ENCODE data around the gene AK1. TPM values are rescaled to one million over a fixed set of nuclear protein-coding genes. Genes with fewer than 3 reads are reported as not detected.

The AK1 gene
- total and polyA plus RNA-seq, 9 of the 15 experiments (the other 6 are each of a cell fraction or from before 2014, with no cell fraction given): 10.1 to 71.8 (median 39.0) TPM

- TF ChIP-seq RREB1 (CRISPR knock-in tag; IDR thresholded peaks at IDR 0.05) (no peak), CTCF (IDR thresholded peaks at IDR 0.05 in 2 of 3, conservative IDR thresholded peaks at IDR 0.05 in 1 of 3; ENCODE audit: insufficient read depth in 2 of 3, low read depth in 1 of 3, low read length in 3 of 3) (no peak), HNRNPH1 (optimal IDR thresholded peaks at IDR 0.05; ENCODE audit: low read depth, low read length) (no peak), AFF1 (IDR thresholded peaks at IDR 0.05; ENCODE audit: low read depth in 1 of 2, partially characterized antibody in 2 of 2) (peak in 1 of 2 experiments; percentile 65), LCOR (CRISPR knock-in tag; IDR thresholded peaks at IDR 0.05) (no peak), TOE1 (IDR thresholded peaks at IDR 0.05; ENCODE audit: borderline replicate concordance) (no peak), TOE1 (CRISPR knock-in tag; IDR thresholded peaks at IDR 0.05; ENCODE audit: borderline replicate concordance, low read depth) (no peak), KAT8 (IDR thresholded peaks at IDR 0.05; ENCODE audit: low read depth) (no peak), SIRT6 (IDR thresholded peaks at IDR 0.05; ENCODE audit: low read depth, low read length) (no peak), ZNF589 (CRISPR knock-in tag; IDR thresholded peaks at IDR 0.05; ENCODE audit: low read depth) (no peak), CHD1 (IDR thresholded peaks at IDR 0.05; ENCODE audit: low read length) (no peak), ARID1B (IDR thresholded peaks at IDR 0.05) (peak; percentile 81), NELFE (IDR thresholded peaks at IDR 0.05; ENCODE audit: insufficient read depth, insufficient read length) (no peak), FOXM1 (IDR thresholded peaks at IDR 0.05; ENCODE audit: low read depth) (no peak), FOXM1 (CRISPR knock-in tag; IDR thresholded peaks at IDR 0.05; ENCODE audit: low read depth) (no peak), TEAD4 (IDR thresholded peaks at IDR 0.05; ENCODE audit: low read length) (no peak), TEAD4 (CRISPR knock-in tag; IDR thresholded peaks at IDR 0.05; ENCODE audit: borderline replicate concordance) (no peak)
Observed at GRCh38 chr9:127919253-127919815, 41.9 kb upstream of the AK1 start (continued).
